Stimulated activated CD4-positive, alpha-beta T cell treated with anti-CD3 and anti-CD28 coated beads, Interleukin-15, amount 100 ng/mL, for 48 hours (primary cell): Measurements from ENCODE around the gene MAP1B.
"Not testable (repeated sequence)": the region's sequence is repeated elsewhere in the genome, so short reads cannot be mapped to it uniquely, and the experiment has no call there.

Source experiments
- DNase-seq, 2 donors: peaks; one replicate each; pipeline ENCODE4 v3.0.0-alpha.2; 2020; ENCODE audit warnings: low read depth in 2 of 2

Gene MAP1B

GRCh38 chr5:72161951-72162350 lies 54.7 kb downstream of the MAP1B start:
- DNase-seq = no peak

GRCh38 chr5:72163349-72163983 lies 56.2 kb downstream of the MAP1B start:
- no peak for DNase-seq

- no peak for DNase-seq
These were observed 59.0 kb downstream of the MAP1B start for GRCh38 chr5:72166070-72166979.

- DNase-seq = no peak
These were observed 60.0 kb downstream of the MAP1B start for GRCh38 chr5:72167257-72167656.

- DNase-seq = no peak
These were observed 60.5 kb downstream of the MAP1B start for GRCh38 chr5:72167804-72168203.

GRCh38 chr5:72170101-72170500 lies 62.8 kb downstream of the MAP1B start:
- DNase-seq = no peak

GRCh38 chr5:72171181-72171580 lies 63.9 kb downstream of the MAP1B start:
- not testable (repeated sequence) for DNase-seq

- peak; percentile 17 to 21 for DNase-seq
These were observed 64.4 kb downstream of the MAP1B start for GRCh38 chr5:72171667-72172066.

GRCh38 chr5:72172786-72173185 lies 65.5 kb downstream of the MAP1B start:
- no peak for DNase-seq

GRCh38 chr5:72177538-72177937 lies 70.3 kb downstream of the MAP1B start:
- DNase-seq = no peak

GRCh38 chr5:72179028-72179815 lies 71.9 kb downstream of the MAP1B start:
- no peak for DNase-seq

GRCh38 chr5:72179816-72180440 lies 72.7 kb downstream of the MAP1B start:
- DNase-seq = no peak

GRCh38 chr5:72180925-72181324 lies 73.7 kb downstream of the MAP1B start:
- DNase-seq = no peak

GRCh38 chr5:72182686-72183085 lies 75.4 kb downstream of the MAP1B start:
- DNase-seq = no peak

GRCh38 chr5:72183101-72183520 lies 75.8 kb downstream of the MAP1B start:
- no peak for DNase-seq

- no peak for DNase-seq
These were observed 77.1 kb downstream of the MAP1B start for GRCh38 chr5:72184408-72184807.

GRCh38 chr5:72185496-72186329 lies 78.4 kb downstream of the MAP1B start:
- DNase-seq = no peak

GRCh38 chr5:72187388-72188075 lies 80.3 kb downstream of the MAP1B start:
- DNase-seq = no peak

GRCh38 chr5:72188166-72188565 lies 80.9 kb downstream of the MAP1B start:
- DNase-seq = no peak

GRCh38 chr5:72189146-72189545 lies 81.9 kb downstream of the MAP1B start:
- no peak for DNase-seq
